Measurements from ENCODE around the gene C11orf86. TPM values are rescaled to one million over a fixed set of nuclear protein-coding genes. Genes with fewer than 3 reads are reported as not detected.

C11orf86 gene
- total RNA-seq, 1 donor from 2014 or later, result not detected

DNA sequence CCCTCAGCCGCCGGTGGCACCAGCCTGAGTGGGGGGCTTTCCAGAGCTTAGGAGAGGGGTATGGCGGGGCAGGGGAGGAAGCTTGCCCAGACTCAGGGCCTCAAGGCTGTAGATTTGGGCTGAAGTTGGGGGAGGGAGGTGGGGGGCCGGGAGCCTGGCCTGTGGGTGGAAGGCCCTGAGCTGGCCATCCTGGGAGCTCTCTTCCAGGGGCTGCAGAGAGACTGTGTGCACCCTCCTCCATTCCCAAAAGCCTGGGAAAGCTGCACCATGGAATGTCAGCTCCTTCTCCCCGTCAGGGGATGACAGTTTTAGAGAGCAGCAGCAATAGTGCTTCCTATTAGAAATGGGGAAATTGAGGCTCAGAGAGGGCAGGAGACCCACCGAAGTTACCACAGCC is 48.9 kb downstream of the C11orf86 start:
- Mint-ChIP-seq H3K27ac (ENCODE audit: unreplicated experiment) (no peak overlapping the region), H3K4me3 (ENCODE audit: unreplicated experiment) (peak overlapping the region; percentile 88), H3K36me3 (ENCODE audit: unreplicated experiment) (no peaks in the 10 kb centered on the region), H3K4me1 (ENCODE audit: low read depth, unreplicated experiment) (peaks cover 2% of the 10 kb centered on the region), H3K27me3 (ENCODE audit: unreplicated experiment) (peaks cover 15% of the 10 kb centered on the region), H3K9me3 (ENCODE audit: unreplicated experiment) (peaks cover 5% of the 10 kb centered on the region)
- TF ChIP-seq, protein P1, sequence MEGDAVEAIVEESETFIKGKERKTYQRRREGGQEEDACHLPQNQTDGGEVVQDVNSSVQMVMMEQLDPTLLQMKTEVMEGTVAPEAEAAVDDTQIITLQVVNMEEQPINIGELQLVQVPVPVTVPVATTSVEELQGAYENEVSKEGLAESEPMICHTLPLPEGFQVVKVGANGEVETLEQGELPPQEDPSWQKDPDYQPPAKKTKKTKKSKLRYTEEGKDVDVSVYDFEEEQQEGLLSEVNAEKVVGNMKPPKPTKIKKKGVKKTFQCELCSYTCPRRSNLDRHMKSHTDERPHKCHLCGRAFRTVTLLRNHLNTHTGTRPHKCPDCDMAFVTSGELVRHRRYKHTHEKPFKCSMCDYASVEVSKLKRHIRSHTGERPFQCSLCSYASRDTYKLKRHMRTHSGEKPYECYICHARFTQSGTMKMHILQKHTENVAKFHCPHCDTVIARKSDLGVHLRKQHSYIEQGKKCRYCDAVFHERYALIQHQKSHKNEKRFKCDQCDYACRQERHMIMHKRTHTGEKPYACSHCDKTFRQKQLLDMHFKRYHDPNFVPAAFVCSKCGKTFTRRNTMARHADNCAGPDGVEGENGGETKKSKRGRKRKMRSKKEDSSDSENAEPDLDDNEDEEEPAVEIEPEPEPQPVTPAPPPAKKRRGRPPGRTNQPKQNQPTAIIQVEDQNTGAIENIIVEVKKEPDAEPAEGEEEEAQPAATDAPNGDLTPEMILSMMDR (IDR thresholded peaks at IDR 0.05; ENCODE audit: partially characterized antibody, unreplicated experiment), result no peak
- DNase-seq, result no peak

DNA sequence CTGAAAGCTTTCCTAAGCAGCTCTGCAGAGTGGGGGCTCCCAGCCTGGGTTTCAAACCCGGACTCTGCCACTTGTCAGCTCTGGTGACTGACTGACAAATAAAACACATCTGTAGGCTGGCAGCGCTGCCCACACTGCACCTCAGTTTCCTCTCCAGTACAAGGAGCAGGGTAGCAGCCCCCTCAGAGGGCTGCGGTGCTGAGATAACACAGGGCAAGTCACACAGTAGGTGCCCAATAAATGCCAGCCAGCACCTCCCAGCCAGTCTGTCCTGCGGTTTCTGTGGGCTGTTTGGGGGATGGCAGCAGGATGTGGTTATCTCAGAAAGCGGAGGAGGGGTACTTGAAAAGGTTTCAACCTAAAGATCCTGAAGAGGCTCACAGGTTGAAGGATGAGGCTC is 49.3 kb downstream of the C11orf86 start:
- H3K27ac Mint-ChIP-seq (ENCODE audit: unreplicated experiment), result no peak overlapping the region
- TF ChIP-seq, protein P1 (IDR thresholded peaks at IDR 0.05; ENCODE audit: partially characterized antibody, unreplicated experiment), result no peak
- no peaks in the 10 kb centered on the region for H3K36me3 Mint-ChIP-seq (ENCODE audit: unreplicated experiment)
- DNase-seq, result no peak
- peaks cover 15% of the 10 kb centered on the region for H3K27me3 Mint-ChIP-seq (ENCODE audit: unreplicated experiment)
- peaks cover 5% of the 10 kb centered on the region for H3K9me3 Mint-ChIP-seq (ENCODE audit: unreplicated experiment)
- peaks cover 2% of the 10 kb centered on the region for H3K4me1 Mint-ChIP-seq (ENCODE audit: low read depth, unreplicated experiment)
- no peak overlapping the region for H3K4me3 Mint-ChIP-seq (ENCODE audit: unreplicated experiment)

DNA sequence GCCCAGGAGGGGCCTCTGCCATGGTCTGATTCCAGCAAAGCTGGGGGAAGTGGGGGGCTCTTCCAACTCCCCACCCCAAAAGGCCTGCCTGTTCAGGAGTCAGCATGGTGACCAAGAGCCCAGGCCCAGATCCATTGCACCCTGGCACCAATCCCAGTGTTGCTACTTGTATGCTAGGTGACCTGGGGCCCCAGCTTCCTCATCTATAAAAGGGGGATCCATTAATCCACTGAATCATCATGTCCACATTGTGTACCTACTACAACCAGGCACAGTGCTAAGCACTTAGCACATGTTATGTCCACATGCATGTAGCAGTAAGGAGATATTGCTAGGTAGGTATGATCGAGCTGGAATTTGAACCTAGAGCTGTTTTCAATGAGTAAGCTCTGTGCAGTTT is 49.9 kb downstream of the C11orf86 start:
- Mint-ChIP-seq H3K36me3 (ENCODE audit: unreplicated experiment) (no peaks in the 10 kb centered on the region), H3K4me3 (ENCODE audit: unreplicated experiment) (no peak overlapping the region), H3K27ac (ENCODE audit: unreplicated experiment) (no peak overlapping the region), H3K27me3 (ENCODE audit: unreplicated experiment) (peaks cover 14% of the 10 kb centered on the region), H3K4me1 (ENCODE audit: low read depth, unreplicated experiment) (peaks cover 2% of the 10 kb centered on the region), H3K9me3 (ENCODE audit: unreplicated experiment) (peaks cover 5% of the 10 kb centered on the region)
- no peak for DNase-seq
- TF ChIP-seq, protein P1 (IDR thresholded peaks at IDR 0.05; ENCODE audit: partially characterized antibody, unreplicated experiment), result no peak

DNA sequence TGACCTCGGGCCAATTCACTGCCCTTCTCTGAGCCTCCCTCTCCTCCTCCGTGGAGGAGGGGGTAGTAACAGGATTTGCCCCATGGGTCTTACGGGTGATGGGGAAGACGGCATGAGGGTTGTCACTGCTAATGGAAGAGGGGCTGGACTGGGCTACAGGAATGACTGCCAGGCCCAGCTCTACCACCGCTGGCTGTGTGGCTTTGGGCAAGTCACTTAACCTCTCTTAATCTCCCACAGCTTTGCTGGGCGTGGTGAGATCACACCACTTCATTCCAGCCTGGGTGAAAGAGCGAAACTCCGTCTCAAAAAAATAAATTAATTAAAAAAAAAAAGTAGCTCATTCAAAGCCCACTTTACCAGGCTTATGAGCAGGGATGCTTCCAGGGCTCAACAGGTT is 50.6 kb downstream of the C11orf86 start:
- no peak overlapping the region for H3K4me3 Mint-ChIP-seq (ENCODE audit: unreplicated experiment)
- no peak for DNase-seq
- peaks cover 5% of the 10 kb centered on the region for H3K9me3 Mint-ChIP-seq (ENCODE audit: unreplicated experiment)
- H3K36me3 Mint-ChIP-seq (ENCODE audit: unreplicated experiment), result no peaks in the 10 kb centered on the region
- TF ChIP-seq, protein P1 (IDR thresholded peaks at IDR 0.05; ENCODE audit: partially characterized antibody, unreplicated experiment), result no peak
- H3K4me1 Mint-ChIP-seq (ENCODE audit: low read depth, unreplicated experiment), result peaks cover 2% of the 10 kb centered on the region
- H3K27me3 Mint-ChIP-seq (ENCODE audit: unreplicated experiment), result peaks cover 10% of the 10 kb centered on the region
- no peak overlapping the region for H3K27ac Mint-ChIP-seq (ENCODE audit: unreplicated experiment)

Small RNAs within 50 kb of the gene (microRNA-seq; reads per million reads assigned to microRNA genes)
- 0.55 reads per million for gene MIR3163 (ENCODE audit: unreplicated experiment)

Other genes with a start within 250 kb of the C11orf86 start
- 371 TPM for gene SPTBN2, start 246.1 kb upstream of the C11orf86 start, total RNA-seq (ENCODE audit: unreplicated experiment)
- gene RCE1, start 131.9 kb upstream of the C11orf86 start, total RNA-seq (ENCODE audit: unreplicated experiment), result 30.6 TPM
- gene LRFN4, start 118.2 kb upstream of the C11orf86 start, total RNA-seq (ENCODE audit: unreplicated experiment), result 67.1 TPM
- 47.4 TPM for gene PC, start 16.9 kb upstream of the C11orf86 start, total RNA-seq (ENCODE audit: unreplicated experiment)
- 0.37 TPM for gene SYT12, start 47.8 kb downstream of the C11orf86 start, total RNA-seq (ENCODE audit: unreplicated experiment)
- gene RHOD, start 81.5 kb downstream of the C11orf86 start, total RNA-seq (ENCODE audit: unreplicated experiment), result not detected
- 71.0 TPM for gene KDM2A, start 144.0 kb downstream of the C11orf86 start, total RNA-seq (ENCODE audit: unreplicated experiment)